Measurements from ENCODE around the gene SETD1B.

SETD1B gene

DNA sequence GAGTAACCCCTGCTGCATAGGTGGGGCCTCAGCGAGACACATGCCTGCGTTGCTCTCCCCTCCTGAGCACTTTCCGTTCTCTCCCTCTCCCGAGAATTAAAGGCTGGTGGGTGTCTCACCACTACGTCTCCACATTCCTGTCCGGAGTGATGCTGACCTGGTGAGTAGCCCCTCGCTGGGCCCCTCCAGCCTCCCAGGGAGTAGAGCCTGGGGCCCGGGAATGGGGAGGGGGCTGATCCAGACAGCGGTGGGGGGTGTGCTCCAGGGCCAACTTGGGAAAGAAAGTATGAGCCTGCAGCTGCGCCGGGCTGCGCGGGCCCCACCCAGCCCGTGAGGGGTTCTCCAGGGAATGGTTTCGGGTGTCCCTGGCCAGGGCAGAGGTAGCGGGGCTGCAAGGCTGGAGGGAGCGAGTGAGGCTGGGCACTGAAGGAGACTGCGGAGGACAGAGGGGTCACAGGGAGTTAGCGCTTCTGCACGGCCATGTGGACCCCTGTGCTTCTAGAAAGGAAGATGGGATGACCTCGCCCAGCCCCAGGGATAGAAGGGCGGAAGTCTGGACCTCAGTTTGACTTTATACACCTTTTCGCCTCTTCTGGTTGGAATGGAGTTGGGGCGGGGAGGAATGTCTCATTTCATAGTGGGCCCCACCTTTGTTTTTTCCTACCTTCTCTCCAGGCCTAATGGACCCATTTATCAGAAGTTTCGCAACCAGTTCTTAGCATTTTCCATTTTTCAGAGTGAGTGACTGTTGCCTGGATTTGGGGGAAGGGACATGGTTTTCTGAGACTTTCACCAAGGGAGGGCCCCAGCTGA, 32.8 kb upstream of the SETD1B start:
- Histone ChIP-seq H3K4me1 (ENCODE audit: control insufficient read depth, low read depth, low read length) (no peaks in the 10 kb centered on the region), H3K27me3 (ENCODE audit: control insufficient read depth, insufficient read depth, low read length) (no peaks in the 10 kb centered on the region), H3K9me3 (ENCODE audit: control insufficient read depth, low read depth, low read length) (no peaks in the 10 kb centered on the region), H3K27ac (ENCODE audit: low read length) (no peak overlapping the region), H3K9ac (ENCODE audit: low read length) (no peak overlapping the region), H3K36me3 (ENCODE audit: control insufficient read depth, low read depth, low read length) (no peaks in the 10 kb centered on the region), H3K4me3 (ENCODE audit: low read length) (no peak overlapping the region)

- Histone ChIP-seq H3K9ac (ENCODE audit: low read length) (no peak overlapping the region), H3K36me3 (ENCODE audit: control insufficient read depth, low read depth, low read length) (no peaks in the 10 kb centered on the region), H3K27ac (ENCODE audit: low read length) (no peak overlapping the region), H3K4me3 (ENCODE audit: low read length) (no peak overlapping the region), H3K9me3 (ENCODE audit: control insufficient read depth, low read depth, low read length) (no peaks in the 10 kb centered on the region), H3K4me1 (ENCODE audit: control insufficient read depth, low read depth, low read length) (no peaks in the 10 kb centered on the region), H3K27me3 (ENCODE audit: control insufficient read depth, insufficient read depth, low read length) (no peaks in the 10 kb centered on the region)
Measured at GRCh38 chr12:121773011-121773777, 30.6 kb upstream of the SETD1B start.

- H3K27ac ChIP-seq (ENCODE audit: low read length): no peak overlapping the region
- H3K36me3 ChIP-seq (ENCODE audit: control insufficient read depth, low read depth, low read length): no peaks in the 10 kb centered on the region
- H3K4me3 ChIP-seq (ENCODE audit: low read length): no peak overlapping the region
- H3K9me3 ChIP-seq (ENCODE audit: control insufficient read depth, low read depth, low read length): no peaks in the 10 kb centered on the region
- no peak overlapping the region for H3K9ac ChIP-seq (ENCODE audit: low read length)
- no peaks in the 10 kb centered on the region for H3K27me3 ChIP-seq (ENCODE audit: control insufficient read depth, insufficient read depth, low read length)
- H3K4me1 ChIP-seq (ENCODE audit: control insufficient read depth, low read depth, low read length): no peaks in the 10 kb centered on the region
Measured at GRCh38 chr12:121774968-121775474, 28.8 kb upstream of the SETD1B start.

DNA sequence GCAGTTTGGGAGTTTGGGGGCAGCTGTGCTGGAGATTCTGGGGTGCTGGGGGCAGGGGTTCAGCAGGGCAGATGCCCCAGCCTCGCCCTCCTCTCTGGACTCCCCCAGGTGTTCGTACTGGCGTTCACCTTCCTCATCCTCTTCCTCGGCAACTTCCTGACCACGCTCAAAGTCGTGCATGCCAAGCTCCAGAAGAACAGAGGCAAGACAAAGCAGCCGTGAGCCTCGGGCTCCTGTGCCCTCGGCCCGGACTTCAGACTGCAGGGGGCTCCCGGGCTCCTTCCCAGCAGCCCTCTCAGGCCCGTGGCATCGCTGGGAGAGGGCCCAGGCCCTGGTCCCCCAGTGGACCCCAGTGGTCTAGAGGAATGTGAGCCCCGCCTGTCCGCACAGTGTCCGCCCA, 28.3 kb upstream of the SETD1B start:
- H3K4me1 ChIP-seq (ENCODE audit: control insufficient read depth, low read depth, low read length): no peaks in the 10 kb centered on the region
- no peak overlapping the region for H3K27ac ChIP-seq (ENCODE audit: low read length)
- H3K36me3 ChIP-seq (ENCODE audit: control insufficient read depth, low read depth, low read length): no peaks in the 10 kb centered on the region
- no peak overlapping the region for H3K9ac ChIP-seq (ENCODE audit: low read length)
- no peak overlapping the region for H3K4me3 ChIP-seq (ENCODE audit: low read length)
- H3K9me3 ChIP-seq (ENCODE audit: control insufficient read depth, low read depth, low read length): no peaks in the 10 kb centered on the region
- H3K27me3 ChIP-seq (ENCODE audit: control insufficient read depth, insufficient read depth, low read length): no peaks in the 10 kb centered on the region

- no peak overlapping the region for H3K4me3 ChIP-seq (ENCODE audit: low read length)
- no peak overlapping the region for H3K27ac ChIP-seq (ENCODE audit: low read length)
- H3K9me3 ChIP-seq (ENCODE audit: control insufficient read depth, low read depth, low read length): no peaks in the 10 kb centered on the region
- H3K27me3 ChIP-seq (ENCODE audit: control insufficient read depth, insufficient read depth, low read length): no peaks in the 10 kb centered on the region
- no peak overlapping the region for H3K9ac ChIP-seq (ENCODE audit: low read length)
- H3K4me1 ChIP-seq (ENCODE audit: control insufficient read depth, low read depth, low read length): peaks cover 1% of the 10 kb centered on the region
- H3K36me3 ChIP-seq (ENCODE audit: control insufficient read depth, low read depth, low read length): no peaks in the 10 kb centered on the region
Measured at GRCh38 chr12:121776190-121777098, 27.4 kb upstream of the SETD1B start.

DNA sequence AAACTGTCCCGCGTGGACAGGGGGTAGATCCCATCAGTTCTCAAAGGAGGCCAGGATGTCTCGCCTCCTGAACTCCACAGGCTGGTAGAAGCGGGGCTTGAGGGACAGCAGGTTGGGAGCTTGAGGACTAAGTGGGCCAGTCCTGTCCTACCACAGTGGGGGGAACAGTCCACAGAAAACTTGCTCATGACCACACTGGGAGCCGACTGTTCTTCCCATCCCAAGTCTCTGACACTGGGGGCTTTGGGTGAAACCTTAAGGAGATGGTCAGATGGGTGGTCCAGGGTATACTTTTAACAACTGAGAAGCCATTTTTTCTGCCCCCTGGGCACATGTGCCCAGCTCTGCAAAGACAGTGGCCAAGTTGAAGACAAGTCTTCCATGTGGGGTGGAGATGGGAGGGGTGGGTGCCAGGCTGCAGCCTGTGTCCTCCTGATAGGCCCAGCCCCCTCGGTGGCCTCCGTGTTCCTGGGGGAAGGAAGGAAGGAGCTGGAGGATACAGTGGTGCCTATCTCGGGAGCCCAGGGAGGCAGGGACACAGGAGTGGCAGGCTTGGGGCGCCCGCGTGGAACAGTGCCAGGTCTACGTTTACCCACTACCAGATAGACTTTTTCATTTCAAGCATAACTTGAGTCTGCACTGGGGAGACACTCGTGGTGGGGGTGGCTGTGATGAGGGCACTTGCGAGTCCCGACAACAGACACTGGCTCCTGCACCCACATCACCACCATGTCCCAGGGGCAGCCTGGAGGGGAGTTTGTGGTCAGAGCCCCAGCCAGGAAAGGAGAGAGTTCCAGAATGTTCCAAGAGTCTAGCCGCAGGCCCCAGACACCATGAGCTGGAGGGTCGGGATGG, 25.0 kb upstream of the SETD1B start:
- Histone ChIP-seq H3K9me3 (ENCODE audit: control insufficient read depth, low read depth, low read length) (no peaks in the 10 kb centered on the region), H3K9ac (ENCODE audit: low read length) (no peak overlapping the region), H3K4me3 (ENCODE audit: low read length) (no peak overlapping the region), H3K27ac (ENCODE audit: low read length) (no peak overlapping the region), H3K27me3 (ENCODE audit: control insufficient read depth, insufficient read depth, low read length) (no peaks in the 10 kb centered on the region), H3K36me3 (ENCODE audit: control insufficient read depth, low read depth, low read length) (no peaks in the 10 kb centered on the region), H3K4me1 (ENCODE audit: control insufficient read depth, low read depth, low read length) (peaks cover 6% of the 10 kb centered on the region)

DNA sequence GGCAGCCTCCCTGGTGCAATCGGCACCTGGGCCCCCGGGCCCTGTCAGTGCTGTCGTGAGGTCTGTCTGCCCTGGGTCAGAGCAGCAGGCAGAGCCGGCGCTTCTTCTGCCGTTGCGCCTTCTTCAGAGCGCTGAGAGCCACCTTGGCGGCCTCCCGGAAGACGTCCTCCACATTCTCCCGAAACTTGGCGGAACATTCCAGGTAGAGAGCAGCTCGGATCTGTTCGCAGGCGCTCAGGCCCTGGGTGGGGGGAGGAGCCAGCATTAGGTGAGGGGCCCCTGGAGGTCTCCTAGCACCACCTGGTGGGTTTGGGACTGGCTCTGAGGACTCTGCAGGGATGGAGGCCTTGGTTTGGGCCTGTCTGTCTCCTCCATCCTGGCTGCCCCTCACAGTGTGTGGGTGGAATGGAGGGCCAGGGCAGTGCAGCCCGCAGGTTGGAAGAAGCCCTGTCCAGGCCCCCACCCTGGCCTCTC, 24.4 kb upstream of the SETD1B start:
- no peaks in the 10 kb centered on the region for H3K27me3 ChIP-seq (ENCODE audit: control insufficient read depth, insufficient read depth, low read length)
- H3K9me3 ChIP-seq (ENCODE audit: control insufficient read depth, low read depth, low read length): no peaks in the 10 kb centered on the region
- H3K9ac ChIP-seq (ENCODE audit: low read length): no peak overlapping the region
- no peaks in the 10 kb centered on the region for H3K36me3 ChIP-seq (ENCODE audit: control insufficient read depth, low read depth, low read length)
- H3K4me1 ChIP-seq (ENCODE audit: control insufficient read depth, low read depth, low read length): peaks cover 6% of the 10 kb centered on the region
- no peak overlapping the region for H3K27ac ChIP-seq (ENCODE audit: low read length)
- H3K4me3 ChIP-seq (ENCODE audit: low read length): no peak overlapping the region

GRCh38 chr12:121780429-121780828, 23.4 kb upstream of the SETD1B start:
- Histone ChIP-seq H3K9ac (ENCODE audit: low read length) (no peak overlapping the region), H3K27ac (ENCODE audit: low read length) (no peak overlapping the region), H3K4me3 (ENCODE audit: low read length) (no peak overlapping the region), H3K36me3 (ENCODE audit: control insufficient read depth, low read depth, low read length) (no peaks in the 10 kb centered on the region), H3K4me1 (ENCODE audit: control insufficient read depth, low read depth, low read length) (peaks cover 6% of the 10 kb centered on the region), H3K27me3 (ENCODE audit: control insufficient read depth, insufficient read depth, low read length) (no peaks in the 10 kb centered on the region), H3K9me3 (ENCODE audit: control insufficient read depth, low read depth, low read length) (no peaks in the 10 kb centered on the region)

DNA sequence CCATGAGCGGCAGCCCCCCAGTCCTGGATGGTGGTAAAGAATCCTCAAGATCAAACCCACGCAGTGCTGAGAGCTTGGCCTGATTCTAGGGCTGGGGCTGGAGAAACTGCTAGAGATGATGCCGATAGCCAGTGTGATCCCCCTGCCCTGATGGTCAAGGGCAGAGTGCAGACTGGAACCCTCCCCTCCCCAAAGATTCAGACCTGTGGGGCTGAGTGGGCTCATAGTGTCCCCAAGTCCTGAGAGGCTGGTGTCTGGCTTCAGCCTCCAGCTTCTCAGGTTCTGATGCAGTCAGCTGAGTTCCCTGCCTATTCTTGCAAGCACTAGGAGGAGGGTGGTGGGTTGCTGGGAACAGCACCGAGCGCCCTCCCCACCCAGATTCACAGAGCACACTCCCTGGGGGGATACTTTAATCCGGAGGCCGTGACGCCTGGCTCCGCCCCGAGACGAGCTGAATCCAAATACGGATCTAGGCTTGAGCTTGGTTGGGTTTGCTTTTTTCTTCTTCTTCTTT, 22.3 kb upstream of the SETD1B start:
- Histone ChIP-seq H3K4me1 (ENCODE audit: control insufficient read depth, low read depth, low read length) (peaks cover 6% of the 10 kb centered on the region), H3K9ac (ENCODE audit: low read length) (no peak overlapping the region), H3K9me3 (ENCODE audit: control insufficient read depth, low read depth, low read length) (no peaks in the 10 kb centered on the region), H3K36me3 (ENCODE audit: control insufficient read depth, low read depth, low read length) (no peaks in the 10 kb centered on the region), H3K4me3 (ENCODE audit: low read length) (no peak overlapping the region), H3K27me3 (ENCODE audit: control insufficient read depth, insufficient read depth, low read length) (no peaks in the 10 kb centered on the region), H3K27ac (ENCODE audit: low read length) (no peak overlapping the region)
